B cell (primary cell): ENCODE data around the gene RAD9A.

Source experiments
- EZH2 ChIP-seq: IDR thresholded peaks from 2 replicates; pipeline ENCODE4 v1.6.1; 2012; ENCODE audit warnings: borderline replicate concordance, low read depth, mild to moderate bottlenecking, moderate library complexity, low read length; ENCODE audit not compliant: insufficient read depth, poor library complexity, severe bottlenecking
- TF ChIP-seq, protein P1 (sequence below): fragments of 200-600 bp; IDR thresholded peaks from one replicate; pipeline ENCODE4 v1.8.0; 2022; ENCODE audit warnings: antibody characterized with exemption, mild to moderate bottlenecking

DNA sequence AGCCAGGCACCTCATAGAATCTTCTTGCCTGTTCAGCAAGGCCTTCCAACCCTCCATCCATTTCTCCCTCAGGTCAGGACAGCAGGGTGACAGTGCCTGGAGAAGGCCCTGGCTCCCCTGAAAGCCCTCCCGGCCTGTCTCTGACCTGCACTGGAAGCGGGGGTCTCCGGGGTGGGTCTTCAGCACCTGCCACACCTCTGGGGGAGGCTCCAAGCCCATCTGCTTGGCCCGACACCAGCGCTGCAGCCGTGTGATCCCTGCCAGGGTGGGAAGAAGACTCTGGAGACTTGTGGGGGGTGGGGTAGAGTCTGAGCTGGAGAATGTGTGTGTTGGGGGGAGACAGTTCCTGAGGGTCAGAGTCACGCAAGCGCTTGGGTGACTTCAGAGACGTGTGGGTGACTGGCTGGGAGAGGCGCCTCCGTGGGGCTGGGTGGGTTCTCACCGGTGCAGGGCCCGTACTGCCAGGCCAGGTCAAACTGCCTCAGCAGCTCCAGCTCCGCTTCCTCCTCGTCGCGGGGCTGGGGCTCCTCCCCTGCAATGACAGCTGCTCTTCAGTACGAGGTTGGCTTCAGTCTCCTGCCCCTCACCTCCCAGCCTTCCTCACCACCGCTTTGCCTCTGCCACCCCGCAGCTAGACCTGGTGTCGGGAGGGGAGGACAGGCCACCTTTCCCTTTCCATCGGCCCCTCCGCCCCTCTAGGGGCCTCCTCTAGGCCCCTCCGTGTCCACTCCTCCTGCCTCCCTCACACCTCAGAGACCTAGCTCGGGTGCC, 39.1 kb upstream of the RAD9A start:
- TF ChIP-seq, protein P1, sequence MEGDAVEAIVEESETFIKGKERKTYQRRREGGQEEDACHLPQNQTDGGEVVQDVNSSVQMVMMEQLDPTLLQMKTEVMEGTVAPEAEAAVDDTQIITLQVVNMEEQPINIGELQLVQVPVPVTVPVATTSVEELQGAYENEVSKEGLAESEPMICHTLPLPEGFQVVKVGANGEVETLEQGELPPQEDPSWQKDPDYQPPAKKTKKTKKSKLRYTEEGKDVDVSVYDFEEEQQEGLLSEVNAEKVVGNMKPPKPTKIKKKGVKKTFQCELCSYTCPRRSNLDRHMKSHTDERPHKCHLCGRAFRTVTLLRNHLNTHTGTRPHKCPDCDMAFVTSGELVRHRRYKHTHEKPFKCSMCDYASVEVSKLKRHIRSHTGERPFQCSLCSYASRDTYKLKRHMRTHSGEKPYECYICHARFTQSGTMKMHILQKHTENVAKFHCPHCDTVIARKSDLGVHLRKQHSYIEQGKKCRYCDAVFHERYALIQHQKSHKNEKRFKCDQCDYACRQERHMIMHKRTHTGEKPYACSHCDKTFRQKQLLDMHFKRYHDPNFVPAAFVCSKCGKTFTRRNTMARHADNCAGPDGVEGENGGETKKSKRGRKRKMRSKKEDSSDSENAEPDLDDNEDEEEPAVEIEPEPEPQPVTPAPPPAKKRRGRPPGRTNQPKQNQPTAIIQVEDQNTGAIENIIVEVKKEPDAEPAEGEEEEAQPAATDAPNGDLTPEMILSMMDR, result no peak
- no peak for TF ChIP-seq EZH2
